KOPT-K1 (cell line): Measurements from ENCODE around the gene LMO7.

Experiments
- H3K27ac ChIP-seq: fragments of 200-600 bp; sonication (generic); 2 replicates; pipeline ENCODE4 v1.5.1; 2016; ENCODE audit warnings: antibody characterized with exemption, mild to moderate bottlenecking, low read depth, low read length; ENCODE audit not compliant: poor library complexity, severe bottlenecking
- H3K36me3 ChIP-seq: fragments of 200-600 bp; sonication (generic); 2 replicates; pipeline ENCODE4 v1.5.1; 2017; ENCODE audit warnings: antibody characterized with exemption, mild to moderate bottlenecking, low read length, moderate library complexity; ENCODE audit not compliant: insufficient read depth
- H3K9me3 ChIP-seq: fragments of 200-600 bp; sonication (generic); 2 replicates; pipeline ENCODE4 v1.5.1; 2017; ENCODE audit warnings: antibody characterized with exemption, low read length, mild to moderate bottlenecking; ENCODE audit not compliant: insufficient read depth, poor library complexity, severe bottlenecking

LMO7 gene

DNA sequence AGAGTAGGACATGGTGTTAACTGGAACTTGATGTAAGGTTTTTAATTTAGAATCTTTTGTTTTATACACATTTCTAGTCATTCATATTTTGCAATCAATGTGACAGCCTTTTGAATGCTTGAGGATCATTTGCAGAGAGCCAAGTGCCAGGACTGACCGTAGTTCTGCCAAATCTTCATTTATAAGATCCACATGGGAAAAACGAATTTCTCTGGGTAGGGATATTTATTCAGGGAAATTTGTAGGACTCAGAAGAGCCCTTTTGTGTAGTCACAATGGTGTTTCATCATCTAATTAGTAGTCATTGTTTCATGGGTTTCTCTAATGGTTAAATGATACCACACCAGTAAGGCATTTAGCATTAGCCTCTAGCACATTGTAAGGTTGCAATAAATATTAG lies 161.1 kb downstream of the LMO7 start:
- no peaks in the 10 kb centered on the region for H3K36me3 ChIP-seq
- no peaks in the 10 kb centered on the region for H3K9me3 ChIP-seq
- no peak overlapping the region for H3K27ac ChIP-seq

DNA sequence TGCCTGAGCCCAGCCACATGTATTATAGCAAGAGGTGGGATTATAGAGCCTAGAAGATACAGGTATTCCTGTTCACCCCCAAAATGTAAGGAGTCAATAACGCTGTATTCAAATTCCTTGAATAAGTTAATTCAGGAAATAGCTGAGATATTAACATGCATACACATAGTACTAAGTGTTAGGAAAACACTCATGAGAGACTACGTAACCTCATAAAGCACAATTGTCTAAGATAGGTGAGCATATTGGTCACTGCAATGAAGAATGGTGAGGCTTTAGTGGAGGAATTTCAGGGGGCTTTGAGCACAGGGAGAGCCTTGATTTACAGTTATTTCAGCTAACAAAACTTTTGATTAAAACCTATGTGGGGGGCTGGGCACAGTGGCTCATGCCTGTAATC lies 161.6 kb downstream of the LMO7 start:
- H3K27ac ChIP-seq: no peak overlapping the region
- H3K9me3 ChIP-seq: no peaks in the 10 kb centered on the region
- no peaks in the 10 kb centered on the region for H3K36me3 ChIP-seq

DNA sequence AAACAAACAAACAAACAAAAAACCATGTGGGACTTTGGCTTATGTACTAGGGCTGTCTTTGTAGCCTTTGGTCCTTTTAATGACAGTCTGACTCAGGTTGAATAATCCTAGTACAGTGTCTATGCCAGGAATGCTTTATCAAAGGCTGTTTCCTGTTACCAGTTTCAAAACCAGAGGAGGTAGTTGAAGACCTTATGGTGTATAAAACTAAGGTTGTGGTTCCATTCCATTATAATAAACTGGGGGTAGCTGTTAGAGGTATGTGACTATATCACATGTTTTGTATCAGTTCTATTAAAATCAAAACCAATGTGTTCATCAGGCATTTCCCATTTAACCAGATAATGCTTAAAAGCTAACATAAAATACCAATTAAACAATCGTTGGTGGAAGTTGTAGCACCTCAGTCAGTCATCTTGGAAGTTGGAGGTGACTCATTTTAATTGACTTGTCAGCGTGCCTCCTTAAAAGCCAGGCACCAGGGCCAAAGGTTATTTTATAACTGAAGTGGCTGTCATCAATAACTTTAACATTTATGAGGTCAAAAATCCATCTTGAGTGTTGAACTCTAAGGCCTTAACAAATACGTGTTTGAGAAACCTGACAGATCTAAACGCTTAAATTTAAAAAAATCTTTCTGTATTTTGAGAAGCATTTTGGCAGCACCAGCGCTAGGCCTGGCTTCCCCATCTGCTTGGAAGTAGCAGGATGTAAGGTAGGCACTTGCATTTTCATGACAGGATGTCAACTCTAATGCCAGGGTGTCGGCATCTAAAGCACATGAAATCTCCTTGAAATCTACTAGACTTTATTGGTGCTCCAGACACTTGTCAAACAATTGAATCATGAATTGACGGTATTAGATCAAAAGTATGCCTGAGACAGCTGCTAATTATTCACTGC lies 162.5 kb downstream of the LMO7 start:
- H3K27ac ChIP-seq: no peak overlapping the region
- no peaks in the 10 kb centered on the region for H3K36me3 ChIP-seq
- H3K9me3 ChIP-seq: no peaks in the 10 kb centered on the region

DNA sequence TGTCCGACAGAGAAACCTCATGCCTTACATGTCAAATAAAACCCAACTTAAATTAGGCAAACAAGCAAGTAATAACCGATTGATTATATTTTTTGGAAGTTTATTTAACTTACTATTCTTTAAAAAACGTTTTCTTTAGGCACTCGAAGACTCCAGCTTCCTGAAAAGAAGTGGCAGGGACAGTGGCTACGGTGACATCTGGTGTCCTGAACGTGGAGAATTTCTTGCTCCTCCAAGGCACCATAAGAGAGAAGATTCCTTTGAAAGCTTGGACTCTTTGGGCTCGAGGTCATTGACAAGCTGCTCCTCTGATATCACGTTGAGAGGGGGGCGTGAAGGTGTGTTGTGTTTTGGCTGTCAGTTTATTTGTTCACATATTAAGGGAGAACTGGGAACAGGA lies 164.4 kb downstream of the LMO7 start:
- no peaks in the 10 kb centered on the region for H3K9me3 ChIP-seq
- H3K27ac ChIP-seq: no peak overlapping the region
- H3K36me3 ChIP-seq: no peaks in the 10 kb centered on the region

DNA sequence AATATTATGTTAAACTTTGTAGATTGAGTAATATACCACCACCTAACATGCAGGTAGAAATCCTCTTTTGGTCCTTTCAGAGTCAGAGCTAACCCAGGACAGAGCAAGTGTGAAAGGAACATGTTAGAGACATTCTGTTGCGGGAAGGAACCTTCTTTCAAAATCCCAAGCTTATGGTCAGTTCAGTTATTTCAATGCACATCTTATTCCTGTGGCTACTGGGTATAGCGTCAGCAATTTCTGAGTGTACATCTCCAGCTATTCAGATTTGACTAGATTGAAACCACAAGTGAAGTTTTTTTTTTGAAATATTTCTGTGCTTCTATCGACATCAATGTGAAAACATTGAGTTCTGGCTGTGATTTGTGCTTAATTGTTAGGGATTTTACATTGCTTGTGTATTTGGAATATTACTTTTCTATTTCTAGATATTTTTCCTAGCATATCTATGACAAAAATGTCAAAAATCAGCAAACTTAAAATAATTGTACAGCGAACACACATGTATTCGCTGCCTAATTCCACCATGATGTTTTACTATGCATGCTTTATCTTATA lies 165.3 kb downstream of the LMO7 start:
- H3K36me3 ChIP-seq: no peaks in the 10 kb centered on the region
- no peaks in the 10 kb centered on the region for H3K9me3 ChIP-seq
- no peak overlapping the region for H3K27ac ChIP-seq

DNA sequence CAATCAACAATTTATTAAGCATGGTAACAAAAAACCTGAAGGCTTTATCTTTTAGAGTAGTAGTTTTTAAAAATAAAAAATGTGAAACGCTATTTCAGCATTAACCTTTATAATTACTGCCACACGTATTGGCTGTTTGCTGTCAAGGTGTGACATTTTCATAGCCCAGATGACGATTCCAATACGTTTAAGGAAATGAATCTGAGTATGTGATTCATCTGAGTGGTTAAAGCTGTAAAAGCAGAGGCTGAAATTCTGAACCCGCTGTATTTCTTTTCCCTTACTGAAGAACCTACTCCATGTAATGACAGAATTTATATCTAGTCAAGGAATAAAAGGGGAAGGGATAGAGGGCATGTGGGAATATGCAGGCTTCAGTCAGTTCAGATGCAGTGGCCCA lies 166.0 kb downstream of the LMO7 start:
- Histone ChIP-seq H3K27ac (no peak overlapping the region), H3K36me3 (no peaks in the 10 kb centered on the region), H3K9me3 (no peaks in the 10 kb centered on the region)

DNA sequence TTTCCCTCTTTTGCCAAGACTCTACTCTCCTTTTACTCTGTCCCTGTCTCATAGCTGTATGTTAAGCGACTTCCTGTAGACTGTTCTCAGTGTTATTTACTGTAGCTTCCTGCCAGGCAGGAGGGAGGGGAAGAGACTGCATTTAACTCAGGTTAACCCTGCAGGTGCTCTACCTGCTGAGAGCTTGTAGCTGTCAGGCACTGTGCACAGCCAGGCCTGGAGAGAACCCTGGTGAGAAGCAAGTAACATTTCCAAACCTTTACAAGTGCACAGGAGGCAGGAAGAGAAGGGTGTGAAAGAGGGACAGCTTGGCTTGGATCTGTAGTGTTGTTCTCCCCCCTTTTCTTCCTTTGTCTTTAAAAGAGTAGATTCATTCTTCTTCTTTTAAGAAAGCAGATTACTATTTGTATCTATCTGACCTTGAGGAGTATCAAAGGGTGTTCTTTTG lies 167.1 kb downstream of the LMO7 start:
- Histone ChIP-seq H3K27ac (no peak overlapping the region), H3K9me3 (no peaks in the 10 kb centered on the region), H3K36me3 (no peaks in the 10 kb centered on the region)

DNA sequence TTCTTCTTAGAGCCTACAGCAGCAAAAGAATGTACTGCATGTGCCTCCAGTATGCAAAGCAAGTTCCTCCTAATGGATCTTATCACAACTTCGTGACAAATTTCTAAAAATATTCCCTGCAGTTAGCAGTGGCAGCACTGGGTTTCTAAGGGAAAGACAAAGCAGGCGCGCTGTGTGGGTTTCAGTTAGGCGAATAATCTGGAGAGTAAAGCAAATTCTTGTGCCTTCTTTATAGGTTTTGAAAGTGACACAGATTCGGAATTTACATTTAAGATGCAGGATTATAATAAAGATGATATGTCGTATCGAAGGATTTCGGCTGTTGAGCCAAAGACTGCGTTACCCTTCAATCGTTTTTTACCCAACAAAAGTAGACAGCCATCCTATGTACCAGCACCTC lies 167.9 kb downstream of the LMO7 start:
- H3K9me3 ChIP-seq: no peaks in the 10 kb centered on the region
- no peak overlapping the region for H3K27ac ChIP-seq
- no peaks in the 10 kb centered on the region for H3K36me3 ChIP-seq

DNA sequence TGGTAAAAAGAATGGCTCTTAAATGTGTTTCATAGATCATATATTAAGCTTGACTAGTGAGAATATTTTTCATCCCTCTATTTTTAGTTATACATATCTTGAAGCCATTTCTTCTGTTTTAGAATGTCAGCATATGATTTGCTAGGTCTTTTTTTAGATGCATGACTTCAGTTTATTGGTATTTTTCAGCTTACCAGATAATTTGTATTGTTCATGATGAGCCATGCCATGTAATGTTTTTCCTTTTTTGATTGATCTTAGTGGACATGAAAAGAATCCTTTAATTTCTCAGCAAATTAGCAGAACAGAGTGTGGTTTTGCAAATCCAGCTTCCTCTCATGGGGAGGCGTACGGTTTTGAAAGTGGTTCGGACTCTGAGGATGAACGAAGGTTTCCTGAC lies 168.5 kb downstream of the LMO7 start:
- Histone ChIP-seq H3K27ac (no peak overlapping the region), H3K9me3 (no peaks in the 10 kb centered on the region), H3K36me3 (no peaks in the 10 kb centered on the region)

DNA sequence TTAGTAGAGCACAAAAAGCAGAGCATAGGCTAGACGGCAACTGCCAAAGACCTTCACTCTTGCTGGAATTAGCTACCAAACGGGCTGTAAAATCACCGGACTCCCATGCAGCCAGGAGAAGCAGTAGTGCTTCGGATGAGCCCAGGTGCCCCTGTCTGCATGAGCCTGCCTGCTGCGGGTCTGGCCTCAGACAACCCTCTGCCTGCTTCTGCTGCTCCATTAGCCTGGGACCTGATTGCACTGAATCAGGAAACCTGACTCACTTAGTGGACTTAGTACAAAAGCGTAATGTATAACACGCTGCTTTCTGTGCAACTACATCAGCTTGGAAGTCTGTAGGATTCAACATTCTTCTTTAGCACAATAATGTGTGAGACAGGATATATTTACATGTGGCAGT lies 170.0 kb downstream of the LMO7 start:
- Histone ChIP-seq H3K36me3 (no peaks in the 10 kb centered on the region), H3K9me3 (no peaks in the 10 kb centered on the region), H3K27ac (no peak overlapping the region)

DNA sequence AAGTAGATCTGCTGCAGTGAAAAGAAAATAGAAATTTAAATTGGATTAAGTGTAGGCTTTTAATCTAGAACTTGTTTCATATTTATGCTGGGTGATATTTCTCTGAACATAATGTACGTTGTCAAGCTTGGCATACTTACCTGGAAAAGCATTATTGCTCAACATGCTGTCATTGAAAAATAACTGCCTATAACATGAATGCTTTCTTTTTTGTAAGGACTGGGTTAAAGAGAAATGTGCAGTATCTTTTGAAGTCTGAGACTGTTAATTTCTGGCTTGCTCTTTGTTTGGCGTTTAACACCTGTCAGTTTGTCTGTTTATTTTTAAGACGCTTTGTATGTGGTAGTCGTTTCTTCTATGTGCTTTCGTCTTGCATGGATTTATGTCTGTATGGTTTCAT lies 175.2 kb downstream of the LMO7 start:
- H3K36me3 ChIP-seq: no peaks in the 10 kb centered on the region
- H3K9me3 ChIP-seq: no peaks in the 10 kb centered on the region
- no peak overlapping the region for H3K27ac ChIP-seq

DNA sequence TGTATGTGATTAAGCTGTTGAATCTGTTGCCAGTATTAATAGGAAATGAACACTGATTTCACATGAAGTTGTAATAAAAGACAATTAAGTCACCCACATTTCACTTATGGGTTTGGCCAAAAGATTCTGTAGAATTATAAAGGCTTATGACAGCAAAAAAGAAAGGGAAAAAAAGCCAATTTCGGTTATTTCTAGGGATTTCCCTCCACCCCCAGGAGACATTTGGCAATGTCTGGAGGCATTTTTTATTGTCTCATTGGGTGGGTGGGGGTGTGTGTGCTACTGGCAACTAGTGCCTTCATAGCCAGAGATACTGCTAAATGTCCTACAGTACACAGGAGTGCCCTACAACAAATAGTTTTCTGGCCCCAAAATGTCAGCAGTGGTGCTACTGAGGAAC lies 175.7 kb downstream of the LMO7 start:
- no peak overlapping the region for H3K27ac ChIP-seq
- H3K36me3 ChIP-seq: no peaks in the 10 kb centered on the region
- H3K9me3 ChIP-seq: no peaks in the 10 kb centered on the region

DNA sequence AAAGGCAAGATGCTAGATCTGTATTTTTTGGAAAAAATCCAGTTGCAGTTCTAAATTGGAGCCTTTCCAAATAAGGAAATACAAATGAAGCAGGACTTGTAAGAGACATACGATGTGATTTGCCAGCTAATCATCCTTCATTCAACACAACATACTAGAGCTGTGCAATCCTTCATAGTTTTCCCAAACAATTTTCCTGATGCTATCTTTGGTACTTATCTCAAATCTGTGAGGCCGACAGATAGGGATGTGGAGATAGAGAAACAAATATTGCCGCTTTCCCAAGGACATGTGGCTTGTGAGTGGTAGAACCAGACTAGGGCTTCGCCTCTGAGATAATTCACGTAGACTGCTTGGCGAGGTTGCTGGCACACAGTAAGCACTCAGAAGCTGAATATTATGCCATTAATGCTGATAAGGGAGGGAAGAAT lies 176.6 kb downstream of the LMO7 start:
- Histone ChIP-seq H3K27ac (no peak overlapping the region), H3K36me3 (no peaks in the 10 kb centered on the region), H3K9me3 (no peaks in the 10 kb centered on the region)

DNA sequence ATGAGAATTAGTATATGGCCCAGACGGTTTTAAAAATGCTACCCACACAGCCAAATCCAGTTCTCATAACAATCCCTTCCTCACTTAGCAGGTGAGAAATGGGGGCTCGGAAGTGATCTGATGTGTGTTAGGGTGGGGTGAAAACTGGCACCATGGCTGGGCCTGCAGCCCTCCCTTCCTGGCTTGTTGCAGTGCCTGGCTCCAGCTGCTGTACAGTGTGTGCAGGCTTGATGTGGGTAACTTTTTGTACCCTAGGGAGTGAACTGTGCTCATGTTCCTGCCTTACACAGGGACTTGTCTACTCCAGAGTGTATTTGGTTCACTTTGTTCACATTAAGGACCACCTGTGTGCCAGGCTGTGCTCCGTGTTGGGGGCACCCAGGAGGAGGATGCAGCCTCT lies 177.2 kb downstream of the LMO7 start:
- H3K36me3 ChIP-seq: no peaks in the 10 kb centered on the region
- H3K9me3 ChIP-seq: no peaks in the 10 kb centered on the region
- H3K27ac ChIP-seq: no peak overlapping the region

DNA sequence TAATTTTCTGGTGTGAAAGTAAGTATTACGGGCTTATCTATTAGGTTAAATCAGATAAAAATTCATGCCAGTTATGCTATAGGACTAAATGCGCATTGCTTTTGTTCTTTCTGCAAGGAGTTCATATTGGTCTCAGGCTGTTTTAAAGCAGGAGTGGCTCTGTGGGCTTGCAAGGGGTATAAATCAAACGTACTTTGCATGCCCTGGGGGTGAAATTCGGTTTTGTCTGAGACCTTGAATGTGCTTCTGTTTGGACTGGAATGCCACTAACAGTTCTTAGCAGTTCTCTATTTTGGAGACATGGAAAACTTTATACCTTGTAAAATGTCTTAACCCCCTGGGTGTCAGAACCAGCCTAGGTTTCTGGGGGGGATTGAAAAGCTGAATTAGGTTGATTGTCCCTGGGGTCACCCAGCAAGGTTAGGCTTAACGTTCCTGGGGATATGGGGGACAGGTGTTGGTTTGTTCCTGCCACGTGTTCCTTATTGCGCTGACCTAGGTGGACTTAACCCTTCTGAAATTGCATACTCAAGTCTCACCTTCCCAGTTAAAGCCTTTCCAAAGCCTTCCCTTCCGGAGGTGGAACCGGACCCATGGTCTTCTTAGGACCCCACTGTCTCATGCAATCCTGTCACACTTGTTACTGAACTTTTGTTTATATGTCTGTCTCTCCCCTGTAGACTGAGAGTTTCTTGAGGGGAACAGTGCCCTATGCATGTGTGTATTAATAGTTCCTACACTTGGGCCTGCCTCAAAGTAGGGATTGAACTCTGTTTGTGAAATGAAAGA lies 182.2 kb downstream of the LMO7 start:
- no peaks in the 10 kb centered on the region for H3K9me3 ChIP-seq
- H3K27ac ChIP-seq: no peak overlapping the region
- H3K36me3 ChIP-seq: no peaks in the 10 kb centered on the region
